ENCODE results near the gene MCUB. TPM values are rescaled to one million over a fixed set of nuclear protein-coding genes. Genes with fewer than 3 reads are reported as not detected.

Gene MCUB
- total RNA-seq, 1 donor from 2014 or later = 7.2 TPM

- TF ChIP-seq CTCF (IDR thresholded peaks at IDR 0.05) = no peak
- no peaks in the 10 kb centered on the region for H3K4me1 Mint-ChIP-seq (ENCODE audit: low read depth)
- no peak overlapping the region for H3K4me3 Mint-ChIP-seq (ENCODE audit: unreplicated experiment)
- no peak overlapping the region for H3K27ac Mint-ChIP-seq (ENCODE audit: unreplicated experiment)
- H3K27me3 Mint-ChIP-seq (ENCODE audit: low read depth) = no peaks in the 10 kb centered on the region
- peaks cover 22% of the 10 kb centered on the region for H3K9me3 Mint-ChIP-seq (ENCODE audit: low read depth)
- H3K36me3 Mint-ChIP-seq (ENCODE audit: low read depth) = peaks cover 6% of the 10 kb centered on the region
- DNase-seq (ENCODE audit: low spot score) = no peak
Observed at GRCh38 chr4:109611045-109611646, 51.1 kb downstream of the MCUB start.

GRCh38 chr4:109614015-109614414, 54.0 kb downstream of the MCUB start:
- peaks cover 10% of the 10 kb centered on the region for H3K9me3 Mint-ChIP-seq (ENCODE audit: low read depth)

GRCh38 chr4:109614466-109614865, 54.4 kb downstream of the MCUB start:
- Mint-ChIP-seq H3K9me3 (ENCODE audit: low read depth) (peaks cover 10% of the 10 kb centered on the region), H3K27ac (ENCODE audit: unreplicated experiment) (no peak overlapping the region), H3K27me3 (ENCODE audit: low read depth) (no peaks in the 10 kb centered on the region), H3K4me3 (ENCODE audit: unreplicated experiment) (no peak overlapping the region), H3K36me3 (ENCODE audit: low read depth) (no peaks in the 10 kb centered on the region), H3K4me1 (ENCODE audit: low read depth) (no peaks in the 10 kb centered on the region)
- DNase-seq (ENCODE audit: low spot score) = no peak
- no peak for TF ChIP-seq CTCF (IDR thresholded peaks at IDR 0.05)

More at GRCh38 chr4:109614015-109614414, 54.0 kb downstream of the MCUB start:
- Mint-ChIP-seq H3K27ac (ENCODE audit: unreplicated experiment) (no peak overlapping the region), H3K4me3 (ENCODE audit: unreplicated experiment) (no peak overlapping the region), H3K4me1 (ENCODE audit: low read depth) (no peaks in the 10 kb centered on the region), H3K27me3 (ENCODE audit: low read depth) (no peaks in the 10 kb centered on the region), H3K36me3 (ENCODE audit: low read depth) (no peaks in the 10 kb centered on the region)
- no peak for DNase-seq (ENCODE audit: low spot score)
- no peak for TF ChIP-seq CTCF (IDR thresholded peaks at IDR 0.05)

GRCh38 chr4:109615742-109616141, 55.7 kb downstream of the MCUB start:
- Mint-ChIP-seq H3K4me1 (ENCODE audit: low read depth) (no peaks in the 10 kb centered on the region), H3K27me3 (ENCODE audit: low read depth) (no peaks in the 10 kb centered on the region), H3K4me3 (ENCODE audit: unreplicated experiment) (no peak overlapping the region), H3K9me3 (ENCODE audit: low read depth) (peaks cover 10% of the 10 kb centered on the region), H3K27ac (ENCODE audit: unreplicated experiment) (no peak overlapping the region), H3K36me3 (ENCODE audit: low read depth) (no peaks in the 10 kb centered on the region)
- DNase-seq (ENCODE audit: low spot score) = no peak
- TF ChIP-seq CTCF (IDR thresholded peaks at IDR 0.05) = no peak

GRCh38 chr4:109616243-109616642, 56.2 kb downstream of the MCUB start:
- no peaks in the 10 kb centered on the region for H3K27me3 Mint-ChIP-seq (ENCODE audit: low read depth)
- peaks cover 7% of the 10 kb centered on the region for H3K9me3 Mint-ChIP-seq (ENCODE audit: low read depth)
- H3K36me3 Mint-ChIP-seq (ENCODE audit: low read depth) = no peaks in the 10 kb centered on the region
- no peak overlapping the region for H3K27ac Mint-ChIP-seq (ENCODE audit: unreplicated experiment)
- TF ChIP-seq CTCF (IDR thresholded peaks at IDR 0.05) = no peak
- no peaks in the 10 kb centered on the region for H3K4me1 Mint-ChIP-seq (ENCODE audit: low read depth)
- DNase-seq (ENCODE audit: low spot score) = no peak
- H3K4me3 Mint-ChIP-seq (ENCODE audit: unreplicated experiment) = no peak overlapping the region
